Activated T-helper 1 cell treated with anti-CD3 and anti-CD28 coated beads, Interleukin-12 subunit alpha, Interleukin-12 subunit beta, Interleukin-2, Interleukin-4 antibody, amounts not matched to agents 30 ng/mL and 10 ng/mL and 1 ng/mL, durations not matched to agents 14 hours and 24 hours and 36 hours (primary cell): Measurements from ENCODE around the gene KIF23. TPM values are rescaled to one million over a fixed set of nuclear protein-coding genes. Genes with fewer than 3 reads are reported as not detected.

Source experiments
- DNase-seq: peaks from one replicate; pipeline ENCODE4 v3.0.0; 2021; ENCODE audit warnings: low spot score
- H3K27ac Mint-ChIP-seq: one replicate; pipeline ENCODE4 v1.8.0; 2021; ENCODE audit warnings: mild to moderate bottlenecking, mixed read lengths
- H3K27me3 Mint-ChIP-seq: one replicate; pipeline ENCODE4 v1.8.0; 2022; ENCODE audit warnings: mild to moderate bottlenecking, moderate library complexity, mixed read lengths; ENCODE audit not compliant: insufficient read depth
- H3K36me3 Mint-ChIP-seq: one replicate; pipeline ENCODE4 v1.8.0; 2021; ENCODE audit warnings: low read depth, mixed read lengths
- H3K4me1 Mint-ChIP-seq: one replicate; pipeline ENCODE4 v1.8.0; 2021; ENCODE audit warnings: low read depth, mixed read lengths
- H3K4me3 Mint-ChIP-seq: one replicate; pipeline ENCODE4 v1.8.0; 2021; ENCODE audit warnings: mild to moderate bottlenecking, moderate library complexity, mixed read lengths
- H3K9me3 Mint-ChIP-seq: one replicate; pipeline ENCODE4 v1.8.0; 2021; ENCODE audit warnings: mixed read lengths
- intact Hi-C: fragments of 100-400 bp; cut with micrococcal nuclease; formaldehyde crosslinking; loops from one replicate; pipeline ENCODE4 v1.15.1; 2024
- total RNA-seq: library from RNA; stranded (reverse); gene quantifications from 2 replicates; pipeline ENCODE4 v1.2.3, GENCODE V29; 2022

Gene KIF23
- total RNA-seq, 1 donor from 2014 or later, result 41.6 TPM

- Mint-ChIP-seq H3K36me3 (no peaks in the 10 kb centered on the region), H3K27me3 (no peaks in the 10 kb centered on the region), H3K9me3 (no peaks in the 10 kb centered on the region), H3K27ac (no peak overlapping the region), H3K4me1 (no peaks in the 10 kb centered on the region), H3K4me3 (no peak overlapping the region)
- DNase-seq, result no peak
- intact Hi-C loops, result no loop called here
These were observed 28.3 kb upstream of the KIF23 start for GRCh38 chr15:69385831-69386230.

DNA sequence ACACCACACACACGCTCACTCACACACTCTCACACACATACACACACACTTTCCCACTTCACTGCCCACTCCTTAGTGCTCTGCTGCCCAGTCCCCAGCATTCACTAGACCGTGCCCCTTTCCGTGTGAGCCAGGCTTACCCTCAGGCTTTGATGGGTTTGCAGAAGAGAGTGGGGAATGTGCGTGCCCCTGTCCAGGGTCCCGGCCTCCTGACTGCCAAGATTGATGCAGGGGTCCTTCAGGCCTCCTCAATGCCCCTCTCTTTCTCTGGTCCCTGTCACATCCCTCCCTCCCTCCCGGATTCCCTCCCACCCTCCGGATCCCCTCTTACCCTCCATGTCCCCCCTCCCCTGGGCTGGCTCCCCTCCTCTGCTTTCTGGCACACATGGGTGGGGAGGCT is 27.9 kb upstream of the KIF23 start:
- Mint-ChIP-seq H3K9me3 (no peaks in the 10 kb centered on the region), H3K27ac (no peak overlapping the region), H3K4me3 (no peak overlapping the region), H3K4me1 (no peaks in the 10 kb centered on the region), H3K27me3 (no peaks in the 10 kb centered on the region), H3K36me3 (no peaks in the 10 kb centered on the region)
- DNase-seq, result no peak
- intact Hi-C loops, result no loop called here

DNA sequence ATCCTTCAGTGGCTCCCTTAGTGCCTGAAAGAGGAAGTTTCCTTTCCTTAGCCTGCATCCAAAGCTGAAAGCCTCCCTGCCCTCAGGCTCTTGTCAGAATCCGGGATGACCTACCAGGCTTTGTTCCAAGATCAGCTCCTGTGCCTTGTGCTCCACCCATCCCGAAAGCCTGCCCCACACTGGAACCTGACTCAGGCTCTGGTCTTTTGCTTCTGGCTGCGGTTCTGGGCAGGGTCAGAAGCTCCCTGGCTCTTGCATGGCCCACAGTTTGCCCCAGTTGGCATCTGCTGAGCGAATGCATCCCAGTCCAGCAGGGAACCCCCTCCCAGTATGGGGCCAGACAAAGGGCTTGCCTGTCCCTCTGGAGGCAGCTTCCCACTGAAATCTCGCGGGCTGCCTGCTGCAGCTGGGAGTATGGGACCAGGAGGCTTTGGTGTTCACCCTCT is 25.9 kb upstream of the KIF23 start:
- Mint-ChIP-seq H3K27me3 (no peaks in the 10 kb centered on the region), H3K36me3 (no peaks in the 10 kb centered on the region), H3K4me3 (no peak overlapping the region), H3K27ac (no peak overlapping the region), H3K9me3 (no peaks in the 10 kb centered on the region), H3K4me1 (no peaks in the 10 kb centered on the region)
- no peak for DNase-seq
- intact Hi-C loops, result no loop called here

- Mint-ChIP-seq H3K4me1 (peaks cover 1% of the 10 kb centered on the region), H3K36me3 (no peaks in the 10 kb centered on the region), H3K27ac (no peak overlapping the region), H3K27me3 (peaks cover 4% of the 10 kb centered on the region), H3K9me3 (no peaks in the 10 kb centered on the region), H3K4me3 (no peak overlapping the region)
- no peak for DNase-seq
- intact Hi-C loops, result no loop called here
These were observed 24.7 kb upstream of the KIF23 start for GRCh38 chr15:69389426-69389825.

- intact Hi-C loops, result no loop called here
These were observed 23.6 kb upstream of the KIF23 start for GRCh38 chr15:69390575-69390974.

DNA sequence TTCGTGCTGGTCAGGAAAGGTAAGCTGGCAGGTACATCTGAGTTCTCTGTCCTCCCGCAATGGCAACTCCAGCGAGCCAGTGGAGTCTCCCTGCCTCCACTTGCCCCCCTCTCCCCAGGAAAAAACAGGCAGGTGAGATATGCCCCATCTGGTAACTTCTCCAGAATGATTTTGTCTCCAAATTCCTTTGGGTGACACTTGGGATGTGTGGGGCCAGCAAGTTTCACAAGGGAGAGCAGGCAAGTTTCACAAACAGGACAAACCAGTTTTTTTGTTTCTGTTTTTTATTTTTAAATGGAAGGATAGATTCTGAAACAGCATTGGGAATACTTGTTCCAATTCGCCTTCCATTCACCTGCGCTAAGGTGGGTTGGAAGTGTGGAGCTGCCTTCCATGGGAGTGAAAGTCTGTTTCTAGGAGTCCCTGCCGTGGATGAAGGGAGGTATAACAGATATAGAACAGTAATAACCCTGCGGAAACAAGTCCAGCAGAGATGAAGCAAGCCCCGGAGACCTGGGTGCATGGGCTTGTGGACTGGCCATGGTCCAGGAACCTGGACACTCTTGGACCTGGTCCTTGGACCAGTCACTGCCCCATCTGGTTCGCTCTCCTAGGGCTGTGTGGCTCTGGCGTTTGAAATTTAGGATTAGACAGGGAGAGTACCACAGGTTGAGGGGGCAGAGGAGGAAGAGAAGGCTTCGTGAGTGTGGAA is 22.9 kb upstream of the KIF23 start:
- Mint-ChIP-seq H3K4me3 (no peak overlapping the region), H3K27ac (no peak overlapping the region), H3K36me3 (no peaks in the 10 kb centered on the region), H3K9me3 (no peaks in the 10 kb centered on the region), H3K4me1 (peaks cover 7% of the 10 kb centered on the region), H3K27me3 (peaks cover 4% of the 10 kb centered on the region)
- intact Hi-C loops, result no loop called here
- DNase-seq, result no peak

More at GRCh38 chr15:69390575-69390974, 23.6 kb upstream of the KIF23 start:
- Mint-ChIP-seq H3K27me3 (peaks cover 4% of the 10 kb centered on the region), H3K4me1 (peaks cover 7% of the 10 kb centered on the region), H3K36me3 (no peaks in the 10 kb centered on the region), H3K9me3 (no peaks in the 10 kb centered on the region), H3K27ac (no peak overlapping the region), H3K4me3 (no peak overlapping the region)
- DNase-seq, result no peak

DNA sequence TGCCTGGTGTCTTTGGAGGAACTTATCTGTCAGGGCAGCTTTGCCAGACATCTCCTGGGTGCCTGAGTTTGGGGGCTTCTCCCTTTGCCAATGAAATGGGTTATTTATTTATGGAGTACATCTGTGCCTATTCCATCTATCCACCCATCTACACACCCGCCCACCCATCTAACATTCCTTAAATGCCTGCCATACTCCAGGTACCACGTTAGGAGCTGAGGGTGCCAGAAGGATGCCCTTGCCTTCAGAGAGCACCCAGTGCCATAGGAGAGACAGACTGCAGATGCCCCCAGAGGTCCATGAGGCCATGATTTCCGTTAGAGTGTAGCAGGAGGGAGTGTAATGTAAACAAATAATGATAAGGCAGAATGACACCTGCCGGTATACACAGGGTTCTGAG is 21.8 kb upstream of the KIF23 start:
- peaks cover 5% of the 10 kb centered on the region for H3K27me3 Mint-ChIP-seq
- H3K4me1 Mint-ChIP-seq, result peaks cover 7% of the 10 kb centered on the region
- no peaks in the 10 kb centered on the region for H3K36me3 Mint-ChIP-seq
- H3K27ac Mint-ChIP-seq, result no peak overlapping the region
- intact Hi-C loops, result no loop called here
- no peaks in the 10 kb centered on the region for H3K9me3 Mint-ChIP-seq
- no peak for DNase-seq
- H3K4me3 Mint-ChIP-seq, result no peak overlapping the region

- H3K4me1 Mint-ChIP-seq, result peaks cover 7% of the 10 kb centered on the region
These were observed 20.2 kb upstream of the KIF23 start for GRCh38 chr15:69393831-69394491.

DNA sequence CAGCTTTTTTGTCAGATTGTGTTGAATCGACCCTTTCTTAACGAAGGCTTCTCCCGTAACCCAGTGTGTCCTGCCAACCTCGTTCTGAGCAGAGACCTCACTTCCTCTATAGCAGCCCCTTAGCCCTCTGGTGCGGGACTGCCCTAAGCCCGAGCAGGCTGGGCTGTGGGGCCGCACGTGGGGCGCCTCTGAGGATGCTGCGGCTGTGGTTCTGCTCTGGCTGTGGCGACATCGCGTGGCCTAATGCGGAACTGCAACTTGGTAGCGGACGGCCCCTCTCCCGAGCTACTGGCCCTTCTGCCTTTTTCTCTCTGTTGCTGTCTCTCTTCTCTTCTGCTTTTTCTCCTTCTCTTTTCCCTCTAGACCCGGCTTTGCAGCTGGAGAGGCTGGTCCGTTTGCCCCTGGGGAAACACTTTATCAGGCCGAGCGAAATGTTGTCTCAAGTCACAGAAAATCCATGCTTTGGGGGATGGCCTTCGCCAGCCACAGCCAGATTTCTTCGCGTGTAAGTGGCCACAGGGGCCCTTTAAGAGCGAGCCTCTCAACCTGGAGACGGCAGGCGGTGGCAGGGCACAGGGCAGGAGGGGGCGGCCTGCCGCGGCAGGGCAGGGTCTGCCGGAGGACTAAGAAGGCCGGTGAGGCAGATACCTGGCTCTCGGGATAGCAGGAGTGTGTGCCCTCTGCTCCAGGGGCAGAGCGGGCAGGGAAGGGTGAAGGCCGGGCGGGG is 19.4 kb upstream of the KIF23 start:
- peak; percentile 68 for DNase-seq
- Mint-ChIP-seq H3K27ac (no peak overlapping the region), H3K9me3 (no peaks in the 10 kb centered on the region), H3K4me1 (peaks cover 7% of the 10 kb centered on the region), H3K27me3 (peaks cover 7% of the 10 kb centered on the region), H3K4me3 (no peak overlapping the region), H3K36me3 (no peaks in the 10 kb centered on the region)
- intact Hi-C loops, result loop anchor here (1.0 kb wide), 1 partner anchor 335 kb away; no protein-coding TSS in a partner anchor

More at GRCh38 chr15:69393831-69394491, 20.2 kb upstream of the KIF23 start:
- Mint-ChIP-seq H3K36me3 (no peaks in the 10 kb centered on the region), H3K9me3 (no peaks in the 10 kb centered on the region), H3K4me3 (no peak overlapping the region), H3K27ac (no peak overlapping the region), H3K27me3 (peaks cover 7% of the 10 kb centered on the region)
- DNase-seq, result no peak
- intact Hi-C loops, result loop anchor here (1.0 kb wide), 1 partner anchor 335 kb away; no protein-coding TSS in a partner anchor

- intact Hi-C loops, result no loop called here
- no peak for DNase-seq
- no peak overlapping the region for H3K27ac Mint-ChIP-seq
- no peaks in the 10 kb centered on the region for H3K36me3 Mint-ChIP-seq
- peaks cover 8% of the 10 kb centered on the region for H3K4me1 Mint-ChIP-seq
- H3K9me3 Mint-ChIP-seq, result no peaks in the 10 kb centered on the region
- H3K4me3 Mint-ChIP-seq, result no peak overlapping the region
- H3K27me3 Mint-ChIP-seq, result peaks cover 8% of the 10 kb centered on the region
These were observed 18.7 kb upstream of the KIF23 start for GRCh38 chr15:69395460-69395859.

DNA sequence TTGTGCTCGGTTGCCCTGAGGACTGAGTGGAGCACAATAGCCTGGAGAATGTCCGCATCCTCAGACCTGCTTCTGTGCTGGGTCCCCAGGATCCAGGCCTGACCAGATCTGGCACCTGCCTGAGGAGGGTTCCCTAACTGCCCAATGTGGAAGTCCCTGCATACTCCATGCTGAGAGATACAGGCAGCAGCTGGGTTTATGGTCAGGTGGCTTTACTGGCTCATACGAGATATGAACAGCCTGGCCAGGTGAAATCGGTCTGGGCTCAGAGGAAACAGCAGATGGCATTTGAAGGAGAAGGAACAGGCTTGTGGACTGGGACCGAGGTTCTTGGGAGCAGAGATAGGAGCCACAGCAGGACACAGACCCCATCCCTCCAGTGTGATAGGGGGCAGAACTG is 18.2 kb upstream of the KIF23 start:
- H3K4me1 Mint-ChIP-seq, result peaks cover 13% of the 10 kb centered on the region
- H3K27ac Mint-ChIP-seq, result no peak overlapping the region
- intact Hi-C loops, result no loop called here
- peaks cover 9% of the 10 kb centered on the region for H3K27me3 Mint-ChIP-seq
- no peaks in the 10 kb centered on the region for H3K36me3 Mint-ChIP-seq
- DNase-seq, result no peak
- H3K4me3 Mint-ChIP-seq, result no peak overlapping the region
- no peaks in the 10 kb centered on the region for H3K9me3 Mint-ChIP-seq

DNA sequence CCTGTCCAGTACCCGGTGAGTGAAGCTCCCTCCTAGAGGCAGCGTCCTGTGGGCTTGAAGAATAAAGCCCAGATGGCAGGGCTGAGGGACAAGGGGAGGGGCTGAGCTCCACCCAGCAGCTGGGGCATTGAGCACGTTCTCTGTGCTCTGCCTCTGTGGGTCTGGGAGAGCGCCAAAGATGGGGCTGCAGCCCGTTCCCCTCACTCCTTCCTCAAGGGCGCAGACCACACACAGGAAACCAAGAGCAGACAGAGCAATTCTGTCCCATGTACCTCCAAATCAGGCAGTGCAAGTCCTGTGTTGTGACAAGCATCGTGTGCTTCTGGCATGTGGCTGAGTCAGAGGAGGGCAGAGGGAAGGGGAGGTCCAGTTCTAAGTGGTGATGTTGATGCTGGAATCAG is 15.7 kb upstream of the KIF23 start:
- DNase-seq, result no peak
- Mint-ChIP-seq H3K27ac (no peak overlapping the region), H3K27me3 (peaks cover 9% of the 10 kb centered on the region), H3K4me1 (peaks cover 15% of the 10 kb centered on the region), H3K9me3 (no peaks in the 10 kb centered on the region), H3K4me3 (no peak overlapping the region), H3K36me3 (no peaks in the 10 kb centered on the region)
- intact Hi-C loops, result no loop called here

DNA sequence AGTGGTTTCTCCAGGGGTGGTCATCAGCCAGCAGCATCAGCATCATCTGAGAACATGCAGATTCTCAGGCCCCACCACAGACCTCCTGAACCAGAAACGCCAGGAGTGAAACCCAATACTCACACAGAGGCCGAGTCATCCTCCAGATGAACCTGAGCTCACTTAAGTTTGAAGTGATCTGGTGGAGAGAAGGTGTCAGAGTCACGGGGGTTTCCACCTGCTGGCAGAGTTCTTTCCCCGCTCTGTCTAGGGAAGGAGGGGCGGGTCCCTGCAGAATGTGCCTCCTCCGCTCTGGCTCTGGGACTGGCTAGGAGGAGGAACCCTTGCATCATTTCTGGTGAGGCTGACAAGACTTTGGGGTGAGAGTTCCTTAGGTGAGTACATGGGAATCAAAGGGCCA is 13.3 kb upstream of the KIF23 start:
- intact Hi-C loops, result no loop called here
- no peak for DNase-seq
- Mint-ChIP-seq H3K27me3 (peaks cover 19% of the 10 kb centered on the region), H3K4me3 (no peak overlapping the region), H3K27ac (no peak overlapping the region), H3K4me1 (peaks cover 8% of the 10 kb centered on the region), H3K36me3 (no peaks in the 10 kb centered on the region), H3K9me3 (no peaks in the 10 kb centered on the region)
